Gastrocnemius medialis (tissue), 4 donors: ENCODE measurements around the gene RPS27L.

Experiments
- CTCF ChIP-seq, 5 experiments: fragments of 450-650 bp in 3 of 5; fragments of 200-600 bp in 2 of 5; sonication (generic) in 2 of 5; IDR thresholded peaks in 4 of 5; conservative IDR thresholded peaks in 1 of 5; 1 replicate in 4 of 5; 2 replicates in 1 of 5; pipeline ENCODE4 v1.5.1; 2016 to 2019; ENCODE audit warnings: antibody characterized with exemption in 5 of 5, mild to moderate bottlenecking in 3 of 5, moderate library complexity in 3 of 5
- POLR2A ChIP-seq, 2 donors: fragments of 450-650 bp; IDR thresholded peaks; one replicate each; pipeline ENCODE4 v1.6.1; 2017; ENCODE audit warnings: antibody characterized with exemption in 2 of 2, mild to moderate bottlenecking in 2 of 2, moderate library complexity in 2 of 2

GRCh38 chr15:63140936-63141335 is 16.3 kb downstream of the RPS27L start:
- TF ChIP-seq CTCF (IDR thresholded peaks at IDR 0.05 in 4 of 5, conservative IDR thresholded peaks at IDR 0.05 in 1 of 5) (no peak), POLR2A (IDR thresholded peaks at IDR 0.05) (no peak)
